Loucy (cell line): Measurements from ENCODE around the gene ETS1.

Experiments
- H2AFZ ChIP-seq: fragments of 200-600 bp; sonication (generic); 2 replicates; pipeline ENCODE4 v1.6.0; 2016; ENCODE audit warnings: antibody characterized with exemption, mild to moderate bottlenecking, low read length, moderate library complexity
- H3F3A ChIP-seq: fragments of 200-600 bp; 2 replicates; pipeline ENCODE4 v1.6.0; 2016; ENCODE audit warnings: antibody characterized with exemption, low read depth, mild to moderate bottlenecking
- H3K27me3 ChIP-seq: fragments of 200-600 bp; sonication (generic); 2 replicates; pipeline ENCODE4 v1.6.1; 2014; ENCODE audit warnings: low read length, mild to moderate bottlenecking; ENCODE audit not compliant: insufficient read depth, poor library complexity, severe bottlenecking
- H3K36me3 ChIP-seq: fragments of 200-600 bp; sonication (generic); 2 replicates; pipeline ENCODE4 v1.6.1; 2016; ENCODE audit warnings: low read length; ENCODE audit not compliant: insufficient read depth
- H3K4me1 ChIP-seq: fragments of 200-600 bp; sonication (generic); 2 replicates; pipeline ENCODE4 v1.5.1; 2014; ENCODE audit warnings: low read length, mild to moderate bottlenecking; ENCODE audit not compliant: insufficient read depth, poor library complexity, severe bottlenecking
- H3K4me2 ChIP-seq: fragments of 200-600 bp; sonication (generic); 2 replicates; pipeline ENCODE4 v1.6.0; 2014; ENCODE audit warnings: antibody characterized with exemption, low read length, low read depth, mild to moderate bottlenecking; ENCODE audit not compliant: poor library complexity, severe bottlenecking
- H3K4me3 ChIP-seq: fragments of 200-600 bp; sonication (generic); 2 replicates; pipeline ENCODE4 v1.5.1; 2014; ENCODE audit warnings: low read length, mild to moderate bottlenecking, mixed read lengths; ENCODE audit not compliant: poor library complexity, severe bottlenecking
- H3K79me2 ChIP-seq: fragments of 200-600 bp; sonication (generic); 2 replicates; pipeline ENCODE4 v1.6.1; 2014; ENCODE audit warnings: low read length; ENCODE audit not compliant: insufficient read depth
- H3K9ac ChIP-seq: fragments of 200-600 bp; sonication (generic); 2 replicates; pipeline ENCODE4 v1.6.0; 2014; ENCODE audit warnings: mild to moderate bottlenecking, low read depth, low read length, moderate library complexity; ENCODE audit not compliant: poor library complexity, severe bottlenecking
- H3K9me2 ChIP-seq: fragments of 200-600 bp; sonication (generic); replicated peaks from 2 replicates; pipeline ENCODE4 v1.6.1; 2016; ENCODE audit warnings: low read depth, low read length, mixed read lengths
- H3K9me3 ChIP-seq: fragments of 200-600 bp; sonication (generic); 2 replicates; pipeline ENCODE4 v1.6.1; 2014; ENCODE audit warnings: mild to moderate bottlenecking, antibody characterized with exemption, low read length, low read depth; ENCODE audit not compliant: insufficient read depth
- H4K20me1 ChIP-seq: fragments of 200-600 bp; sonication (generic); 2 replicates; pipeline ENCODE4 v1.6.0; 2014; ENCODE audit warnings: antibody characterized with exemption, low read length, mild to moderate bottlenecking; ENCODE audit not compliant: insufficient read depth, poor library complexity, severe bottlenecking
- CTCF ChIP-seq: fragments of 200-600 bp; sonication (generic); conservative IDR thresholded peaks from 2 replicates; pipeline ENCODE4 v1.5.1; 2014; ENCODE audit warnings: mild to moderate bottlenecking, antibody characterized with exemption, low read length
- EZH2phosphoT487 ChIP-seq: fragments of 200-600 bp; IDR thresholded peaks from 2 replicates; pipeline ENCODE4 v1.6.1; 2018; ENCODE audit warnings: antibody characterized with exemption, mild to moderate bottlenecking, moderate library complexity, borderline replicate concordance

Gene ETS1

GRCh38 chr11:128463371-128463829 lies 124.0 kb downstream of the ETS1 start:
- Histone ChIP-seq H2AFZ (no peak overlapping the region), H3K4me1 (peaks cover 47% of the 10 kb centered on the region), H3F3A (peaks cover 13% of the 10 kb centered on the region), H3K9me2 (no peaks in the 10 kb centered on the region), H3K4me2 (no peak overlapping the region), H4K20me1 (peaks cover 14% of the 10 kb centered on the region), H3K9ac (peak overlapping the region; percentile 58), H3K79me2 (peaks cover 73% of the 10 kb centered on the region), H3K27me3 (no peaks in the 10 kb centered on the region), H3K9me3 (no peaks in the 10 kb centered on the region), H3K4me3 (no peak overlapping the region), H3K36me3 (peaks cover 93% of the 10 kb centered on the region)
- no peak for TF ChIP-seq EZH2phosphoT487
- no peak for TF ChIP-seq CTCF

- Histone ChIP-seq H3K36me3 (peaks cover 93% of the 10 kb centered on the region), H3K9me2 (no peaks in the 10 kb centered on the region), H2AFZ (no peak overlapping the region), H3K9me3 (no peaks in the 10 kb centered on the region), H3K4me2 (no peak overlapping the region), H3F3A (peaks cover 13% of the 10 kb centered on the region), H3K9ac (no peak overlapping the region), H3K4me1 (peaks cover 42% of the 10 kb centered on the region), H3K4me3 (no peak overlapping the region), H3K79me2 (peaks cover 68% of the 10 kb centered on the region), H4K20me1 (peaks cover 9% of the 10 kb centered on the region), H3K27me3 (no peaks in the 10 kb centered on the region)
- TF ChIP-seq CTCF, result no peak
- TF ChIP-seq EZH2phosphoT487, result no peak
These were observed 124.4 kb downstream of the ETS1 start for GRCh38 chr11:128462922-128463321.

GRCh38 chr11:128462189-128462588 lies 125.2 kb downstream of the ETS1 start:
- TF ChIP-seq CTCF (no peak), EZH2phosphoT487 (no peak)
- H3K4me1 ChIP-seq, result peaks cover 35% of the 10 kb centered on the region
- H3K4me3 ChIP-seq, result no peak overlapping the region
- H3K79me2 ChIP-seq, result peaks cover 61% of the 10 kb centered on the region
- H3K4me2 ChIP-seq, result no peak overlapping the region
- peaks cover 13% of the 10 kb centered on the region for H3F3A ChIP-seq
- peaks cover 9% of the 10 kb centered on the region for H4K20me1 ChIP-seq
- H3K27me3 ChIP-seq, result no peaks in the 10 kb centered on the region
- H3K9me2 ChIP-seq, result no peaks in the 10 kb centered on the region
- peaks cover 93% of the 10 kb centered on the region for H3K36me3 ChIP-seq
- no peak overlapping the region for H3K9ac ChIP-seq
- no peak overlapping the region for H2AFZ ChIP-seq
- no peaks in the 10 kb centered on the region for H3K9me3 ChIP-seq
